ENCODE results near the gene ADAMTS17. TPM values are rescaled to one million over a fixed set of nuclear protein-coding genes. Genes with fewer than 3 reads are reported as not detected.

The ADAMTS17 gene
- total RNA-seq, 1 experiment from 2014 or later: 1.6 TPM

- POLR2A ChIA-PET: no interaction called here
- in situ Hi-C loops (cut with HindIII; ENCODE audit: low pct_unique_long_range_greater_than_20kb, low sequenced_read_pairs) (no loop called here), intact Hi-C loops (cut with micrococcal nuclease; ENCODE audit: unreplicated experiment) (no loop called here)
- H3K9me3 ChIP-seq (ENCODE audit: control insufficient read depth, insufficient read depth, low read depth, low read length): no peaks in the 10 kb centered on the region
- H3K27me3 ChIP-seq (ENCODE audit: control insufficient read depth, insufficient read depth, low read length): no peaks in the 10 kb centered on the region
- peaks cover 6% of the 10 kb centered on the region for H3K4me1 ChIP-seq (ENCODE audit: control insufficient read depth, insufficient read depth, low read length)
- no peak for DNase-seq (ENCODE audit: low read depth, low spot score)
- TF ChIP-seq CTCF (IDR thresholded peaks at IDR 0.05): no peak
- TF ChIP-seq TCF7L2 (IDR thresholded peaks at IDR 0.05; ENCODE audit: low read depth, low read length): no peak
- no peak for TF ChIP-seq SIN3A (IDR thresholded peaks at IDR 0.05; ENCODE audit: borderline replicate concordance, insufficient read depth, low read depth, low read length)
- no peak for TF ChIP-seq POLR2AphosphoS5 (IDR thresholded peaks at IDR 0.05; ENCODE audit: low read depth, low read length)
- TF ChIP-seq REST (IDR thresholded peaks at IDR 0.05; ENCODE audit: insufficient read depth in 1 of 2, low read depth in 2 of 2, low read length in 1 of 2): no peak
- no peak overlapping the region for H3K27ac ChIP-seq (ENCODE audit: low read length)
- no TSS peak for BruUV-seq (replicated peaks)
- H3K4me3 ChIP-seq (ENCODE audit: low read depth in 2 of 2, low read length in 2 of 2): no peak overlapping the region
- H3K36me3 ChIP-seq (ENCODE audit: control insufficient read depth, insufficient read depth, low read length): no peaks in the 10 kb centered on the region
- CTCF ChIA-PET: no interaction called here
- no peak for ATAC-seq
Measured at GRCh38 chr15:100106732-100107131, 235.0 kb downstream of the ADAMTS17 start.

GRCh38 chr15:100105101-100105500 lies 236.7 kb downstream of the ADAMTS17 start:
- Histone ChIP-seq H3K27me3 (ENCODE audit: control insufficient read depth, insufficient read depth, low read length) (no peaks in the 10 kb centered on the region), H3K27ac (ENCODE audit: low read length) (no peak overlapping the region), H3K9me3 (ENCODE audit: control insufficient read depth, insufficient read depth, low read depth, low read length) (no peaks in the 10 kb centered on the region), H3K36me3 (ENCODE audit: control insufficient read depth, insufficient read depth, low read length) (no peaks in the 10 kb centered on the region), H3K4me3 (ENCODE audit: low read depth in 2 of 2, low read length in 2 of 2) (no peak overlapping the region), H3K4me1 (ENCODE audit: control insufficient read depth, insufficient read depth, low read length) (no peaks in the 10 kb centered on the region)
- DNase-seq (ENCODE audit: low read depth, low spot score) (no peak), ATAC-seq (no peak)
- CTCF ChIA-PET: no interaction called here
- intact Hi-C loops (cut with micrococcal nuclease; ENCODE audit: unreplicated experiment) (no loop called here), in situ Hi-C loops (cut with HindIII; ENCODE audit: low pct_unique_long_range_greater_than_20kb, low sequenced_read_pairs) (no loop called here)
- TF ChIP-seq SIN3A (IDR thresholded peaks at IDR 0.05; ENCODE audit: borderline replicate concordance, insufficient read depth, low read depth, low read length) (no peak), CTCF (IDR thresholded peaks at IDR 0.05) (no peak), REST (IDR thresholded peaks at IDR 0.05; ENCODE audit: insufficient read depth in 1 of 2, low read depth in 2 of 2, low read length in 1 of 2) (no peak), POLR2AphosphoS5 (IDR thresholded peaks at IDR 0.05; ENCODE audit: low read depth, low read length) (no peak), TCF7L2 (IDR thresholded peaks at IDR 0.05; ENCODE audit: low read depth, low read length) (no peak)
- no TSS peak for BruUV-seq (replicated peaks)
- POLR2A ChIA-PET: no interaction called here
